Stimulated activated CD8-positive, alpha-beta memory T cell treated with anti-CD3 and anti-CD28 coated beads, Interleukin-7, amount 100 ng/mL, for 24 hours (primary cell): Measurements from ENCODE around the gene SFSWAP.

ENCODE experiments used
- DNase-seq: peaks from one replicate; pipeline ENCODE4 v3.0.0-alpha.2; 2020; ENCODE audit warnings: low read depth

The SFSWAP gene

GRCh38 chr12:131815131-131815530 is 104.2 kb downstream of the SFSWAP start:
- DNase-seq, result no peak

DNA sequence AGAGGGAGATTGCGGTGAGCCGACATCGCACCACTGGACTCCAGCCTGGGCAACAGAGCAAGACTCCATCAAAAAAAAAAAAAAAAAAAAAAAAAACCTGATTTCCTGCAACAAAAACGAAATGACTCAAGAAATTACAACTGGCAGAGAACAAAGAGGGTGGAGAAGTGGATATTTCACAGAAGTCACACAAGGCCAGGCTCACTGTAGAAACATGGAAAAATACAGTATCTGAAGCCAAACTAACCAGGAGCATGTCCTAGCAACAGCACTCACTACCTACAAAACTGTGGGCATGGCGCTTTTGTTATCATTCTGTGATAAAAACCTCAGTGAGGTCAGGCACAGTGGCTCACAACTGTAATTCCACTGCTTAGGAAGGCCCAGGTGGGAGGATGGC is 105.6 kb downstream of the SFSWAP start:
- DNase-seq, result no peak

DNA sequence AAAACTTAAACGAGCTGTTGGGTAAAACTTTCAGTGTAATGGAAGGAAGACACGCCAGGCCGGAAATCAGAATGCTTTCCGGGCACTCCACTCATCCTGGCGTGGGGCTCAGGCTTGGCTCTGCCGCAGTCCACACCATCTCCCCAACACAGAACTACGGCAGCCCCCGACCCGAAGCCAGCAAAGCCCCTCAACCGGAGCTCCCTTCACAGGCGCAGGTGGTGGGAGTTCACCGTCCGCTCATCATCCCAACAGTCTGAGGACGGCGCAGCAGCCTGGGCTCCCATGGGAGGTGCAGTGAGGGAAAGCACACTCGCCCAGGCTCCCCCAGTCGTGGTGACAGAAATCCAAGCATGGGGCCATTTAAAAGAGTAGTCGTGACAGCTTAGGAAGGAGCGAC is 106.4 kb downstream of the SFSWAP start:
- no peak for DNase-seq

DNA sequence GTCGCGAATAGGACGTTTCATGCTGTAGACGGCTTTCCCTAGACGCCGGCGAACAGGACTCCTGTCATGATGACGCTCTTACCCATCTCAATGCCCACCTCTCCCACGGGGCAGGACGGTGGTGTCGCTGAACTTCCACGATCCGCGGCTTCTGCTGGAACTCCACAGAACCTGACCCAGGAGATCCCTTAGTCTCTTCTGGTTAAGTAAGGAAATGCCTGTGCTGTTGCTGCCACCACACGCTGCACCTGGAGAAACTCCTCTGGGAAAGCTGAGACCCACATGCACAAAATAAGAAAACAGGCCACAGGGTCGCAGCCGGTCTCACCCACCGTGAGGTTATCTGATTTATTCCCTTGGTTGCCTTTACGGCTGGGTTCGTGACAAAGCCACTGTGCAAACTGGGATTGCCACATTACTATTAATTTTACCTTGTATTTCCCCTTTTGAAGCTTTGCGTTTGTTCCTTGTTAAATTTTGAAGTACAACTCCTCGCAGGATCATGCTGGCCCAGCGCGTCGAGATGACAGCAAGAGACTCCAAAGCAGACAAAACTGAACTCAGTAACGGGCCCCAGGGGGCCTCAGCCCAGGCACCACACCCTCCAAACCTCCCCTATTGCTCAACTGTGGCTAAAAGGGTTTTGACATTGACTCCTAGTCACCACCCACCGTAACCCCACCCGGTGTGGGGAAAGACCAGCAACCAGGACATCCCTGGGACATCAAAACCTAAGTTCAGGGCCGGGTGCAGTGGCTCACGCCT is 108.1 kb downstream of the SFSWAP start:
- DNase-seq, result no peak

- DNase-seq, result no peak
Measured at GRCh38 chr12:131824450-131824849, 113.6 kb downstream of the SFSWAP start.

- no peak for DNase-seq
Measured at GRCh38 chr12:131825146-131825892, 114.4 kb downstream of the SFSWAP start.

DNA sequence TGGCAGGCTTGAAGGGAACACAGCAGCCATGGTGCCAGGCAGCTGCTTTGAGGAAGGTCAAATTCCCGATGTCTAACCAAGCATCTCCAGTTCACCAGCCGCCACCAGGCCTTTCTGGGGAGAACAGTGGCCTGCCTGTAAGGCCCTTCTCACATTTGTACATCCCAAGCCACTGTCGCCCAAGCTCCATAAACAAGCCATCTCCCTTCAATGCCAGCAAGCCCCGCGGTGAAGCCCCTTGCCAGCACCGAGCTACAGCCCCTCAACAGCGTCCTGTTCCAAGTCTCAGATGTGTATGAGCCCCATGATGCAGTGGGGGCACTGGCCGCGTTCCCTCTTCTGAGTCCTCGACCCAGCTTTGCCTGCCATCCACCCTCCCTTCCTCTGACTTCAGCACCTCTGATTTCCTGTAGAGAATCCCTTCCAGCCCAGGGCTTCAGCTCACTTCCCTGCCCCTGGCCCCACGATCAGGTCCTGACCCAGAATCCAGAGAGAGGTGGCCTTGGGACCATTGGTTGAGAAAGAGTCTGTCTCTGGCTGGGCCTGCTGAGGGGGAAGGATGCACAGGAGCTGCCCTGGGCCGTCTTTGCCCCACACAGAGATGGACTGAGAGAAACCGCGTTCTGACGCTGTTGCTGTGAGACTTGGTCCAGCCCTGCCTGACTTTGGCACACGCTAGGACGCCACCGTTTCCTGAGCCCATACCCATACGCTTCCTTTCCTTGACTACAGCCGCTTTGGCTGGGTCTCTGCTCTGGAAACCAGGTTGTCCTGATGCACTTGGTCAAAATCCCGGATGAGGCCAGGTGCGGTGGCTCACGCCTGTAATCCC is 115.4 kb downstream of the SFSWAP start:
- no peak for DNase-seq

- no peak for DNase-seq
Measured at GRCh38 chr12:131827961-131828534, 117.2 kb downstream of the SFSWAP start, which contains the start of gene MMP17. TSS of gene MMP17 (plus strand) at chr12:131828393. CDS start at chr12:131828495, 102 bp downstream.

DNA sequence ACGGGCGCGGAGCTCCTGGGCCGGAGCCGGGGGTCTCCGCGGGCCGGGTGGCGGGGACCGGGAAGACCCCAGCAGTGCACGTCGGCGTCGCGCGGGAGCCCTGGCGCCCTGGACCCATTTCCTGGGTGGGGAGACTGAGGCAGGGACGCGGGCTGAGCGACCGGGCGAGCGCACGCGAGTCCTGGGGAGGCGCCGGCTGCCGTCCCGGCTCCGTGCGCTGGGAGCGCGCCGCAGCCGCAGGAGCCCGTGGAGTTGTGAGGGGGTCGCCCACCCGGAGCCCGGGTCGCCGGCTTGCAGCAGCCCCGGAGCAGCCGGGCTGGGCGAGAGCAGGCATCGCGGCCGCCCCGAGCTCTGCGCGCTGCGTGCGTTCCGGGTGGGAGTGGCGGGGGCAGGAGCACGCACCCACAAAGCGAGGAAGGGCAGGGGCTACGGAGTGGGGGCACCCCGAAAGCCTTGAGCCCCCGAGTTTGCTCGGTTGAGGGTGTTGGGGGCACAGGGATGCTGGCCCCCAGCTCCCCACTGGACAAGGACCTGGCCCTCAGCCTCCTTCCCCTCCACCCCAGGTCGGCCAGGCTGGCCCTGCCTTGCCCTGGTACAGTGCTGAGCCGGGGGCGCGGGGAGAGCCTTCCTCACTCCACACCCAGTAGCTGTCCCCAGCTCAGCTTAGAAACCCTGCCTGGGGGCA is 117.9 kb downstream of the SFSWAP start:
- DNase-seq, result no peak

- no peak for DNase-seq
Measured at GRCh38 chr12:131829356-131829747, 118.5 kb downstream of the SFSWAP start.

DNA sequence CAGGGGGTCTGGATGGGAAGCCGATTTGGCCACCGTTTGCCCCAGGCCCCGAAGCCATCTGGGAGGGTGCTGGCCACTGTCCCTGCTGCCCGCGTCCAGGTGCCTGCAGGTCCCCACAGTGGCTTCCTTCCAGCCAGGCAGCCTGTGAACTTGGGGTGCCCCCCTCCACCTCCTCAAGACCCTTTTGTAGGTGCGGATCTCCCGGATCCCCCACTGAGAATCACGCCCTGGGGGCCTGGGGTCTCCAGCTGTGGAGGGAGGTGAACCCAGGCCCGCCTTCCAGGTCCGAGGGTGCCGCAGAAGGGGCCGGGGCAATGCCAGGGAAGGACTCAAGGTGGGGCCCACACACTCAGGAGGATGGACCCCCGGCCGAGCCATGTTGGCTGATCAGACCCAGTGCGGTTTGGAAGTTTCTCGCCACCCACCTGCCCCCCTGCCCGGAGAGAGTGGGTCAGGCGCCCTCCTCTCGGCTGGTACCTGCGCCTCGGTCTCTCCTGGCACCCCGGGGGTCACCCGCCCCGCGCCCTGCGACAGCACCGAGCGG is 119.0 kb downstream of the SFSWAP start:
- no peak for DNase-seq

DNA sequence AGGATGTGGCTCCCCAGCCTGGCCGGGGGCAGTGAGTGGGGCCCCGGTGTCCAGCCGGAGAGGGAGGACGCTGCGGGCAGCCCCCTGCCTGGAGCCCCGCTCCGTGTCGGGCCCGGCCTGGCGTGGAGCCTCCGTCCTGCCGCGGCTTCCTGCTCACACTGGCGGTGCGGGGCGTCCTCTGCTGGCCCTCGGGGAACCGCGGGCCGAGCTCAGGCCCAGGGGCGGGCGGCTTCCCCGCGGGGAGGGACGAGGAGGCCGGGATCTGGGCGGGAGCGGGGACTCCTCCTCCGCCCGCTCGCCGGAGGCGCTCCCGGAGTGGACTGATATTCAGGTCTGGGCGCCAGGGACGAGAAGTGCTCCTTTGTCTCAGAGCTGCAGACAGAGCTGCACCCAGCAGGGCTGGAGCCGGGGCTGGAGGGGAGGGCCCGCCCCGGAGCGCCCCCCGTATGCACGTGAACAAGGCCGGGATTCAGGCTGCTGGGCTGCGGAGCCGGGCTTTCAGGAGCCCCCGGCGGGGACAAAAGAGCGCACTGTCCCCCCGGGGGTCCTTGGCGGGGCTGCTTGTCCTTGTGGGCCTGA is 119.5 kb downstream of the SFSWAP start:
- no peak for DNase-seq

- DNase-seq, result no peak
Measured at GRCh38 chr12:131830914-131831571, 120.2 kb downstream of the SFSWAP start.

DNA sequence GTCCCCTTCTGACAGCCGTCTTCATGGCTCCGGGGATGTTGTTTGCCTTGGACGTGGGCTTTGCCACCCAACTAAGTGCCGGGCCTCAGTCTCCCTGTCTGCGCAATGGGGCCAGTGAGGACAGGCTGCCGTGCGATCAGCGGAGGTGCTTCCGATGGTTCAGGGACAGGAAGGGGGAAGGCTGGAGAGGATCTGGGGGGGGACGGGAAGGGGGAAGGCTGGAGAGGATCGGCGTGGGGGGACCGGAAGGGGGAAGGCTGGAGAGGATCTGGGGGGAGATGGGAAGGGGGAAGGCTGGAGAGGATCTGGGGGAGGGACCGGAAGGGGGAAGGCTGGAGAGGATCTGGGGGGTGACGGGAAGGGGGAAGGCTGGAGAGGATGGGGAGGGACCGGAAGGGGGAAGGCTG is 120.7 kb downstream of the SFSWAP start:
- DNase-seq, result no peak

- DNase-seq, result no peak
Measured at GRCh38 chr12:131832321-131833231, 121.7 kb downstream of the SFSWAP start.

GRCh38 chr12:131833288-131833895 is 122.5 kb downstream of the SFSWAP start:
- no peak for DNase-seq

DNA sequence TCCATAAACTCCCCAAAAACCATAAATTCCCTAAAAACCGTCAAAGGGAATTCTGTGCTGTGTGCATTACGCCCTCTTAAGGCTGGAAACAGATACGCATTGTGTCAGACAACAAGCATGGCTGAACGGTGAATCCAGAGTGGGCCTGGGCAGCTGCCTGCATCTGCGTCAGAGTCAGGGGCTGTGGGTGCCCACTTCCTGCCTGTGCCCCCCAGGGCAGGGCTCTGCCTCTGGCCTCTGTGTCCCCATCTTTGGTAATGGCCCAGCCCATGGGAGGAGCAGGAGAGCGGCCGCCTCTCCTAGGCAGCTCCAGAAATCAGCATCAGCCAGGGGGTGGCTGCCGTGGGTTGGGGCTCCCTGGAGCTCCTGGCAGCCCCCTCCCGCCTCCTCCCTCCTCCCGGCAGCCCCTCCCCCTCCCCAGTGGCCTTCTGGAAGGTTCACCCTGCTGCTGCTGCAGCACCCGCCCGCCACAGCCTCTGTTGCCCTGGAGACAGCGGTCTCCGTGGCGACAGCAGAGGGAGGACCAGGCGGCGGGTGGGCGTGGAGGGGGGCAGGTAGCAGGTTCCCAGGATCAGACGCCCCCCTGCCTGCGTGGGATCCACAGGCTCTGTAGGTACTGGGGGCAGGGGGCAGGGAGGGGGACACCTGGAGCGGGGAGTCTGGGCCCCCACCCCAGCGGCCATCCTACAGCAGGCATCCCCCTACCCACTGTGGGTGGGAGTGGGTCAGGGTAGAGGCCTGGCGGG is 123.2 kb downstream of the SFSWAP start:
- no peak for DNase-seq
